Gastrocnemius medialis (tissue), 4 donors: ENCODE results near the gene TBL3. TPM values are rescaled to one million over a fixed set of nuclear protein-coding genes. Genes with fewer than 3 reads are reported as not detected.

Experiments used
- ATAC-seq, 2 donors: fragments of 150-250 bp; one replicate each; pipeline ENCODE4 v1.9.1; 2016
- DNase-seq, 2 donors: peaks; one replicate each; pipeline ENCODE4 v3.0.0-alpha.2; 2019
- H3K27ac ChIP-seq, 4 donors: fragments of 200-600 bp; sonication (generic); 1 replicate in 1 of 4; 2 replicates in 3 of 4; pipeline ENCODE4 v1.5.1; 2016 to 2018; ENCODE audit warnings: mild to moderate bottlenecking in 2 of 4, moderate library complexity in 1 of 4
- H3K27me3 ChIP-seq, 3 donors: fragments of 200-600 bp; sonication (generic) in 2 of 3; 1 replicate in 1 of 3; 2 replicates in 2 of 3; pipeline versions ENCODE4 v1.5.1 to v1.6.0; 2016 to 2019; ENCODE audit warnings: mild to moderate bottlenecking in 1 of 3, moderate library complexity in 1 of 3
- H3K36me3 ChIP-seq, 2 donors: fragments of 200-600 bp; sonication (generic) in 1 of 2; one replicate each; pipeline ENCODE4 v1.5.1; 2017 to 2018
- H3K4me1 ChIP-seq, 2 donors: fragments of 200-600 bp; sonication (generic) in 1 of 2; one replicate each; pipeline ENCODE4 v1.5.1; 2016 to 2017; ENCODE audit warnings: mild to moderate bottlenecking in 2 of 2
- H3K4me3 ChIP-seq, 4 donors: fragments of 200-600 bp; sonication (generic) in 3 of 4; 1 replicate in 1 of 4; 2 replicates in 3 of 4; pipeline ENCODE4 v1.5.1; 2016 to 2019; ENCODE audit warnings: mild to moderate bottlenecking in 2 of 4
- H3K9me3 ChIP-seq, 3 donors: fragments of 200-600 bp; sonication (generic) in 2 of 3; 1 replicate in 1 of 3; 2 replicates in 2 of 3; pipeline ENCODE4 v1.5.1; 2016 to 2019
- CTCF ChIP-seq, 5 experiments: fragments of 450-650 bp in 3 of 5; fragments of 200-600 bp in 2 of 5; sonication (generic) in 2 of 5; IDR thresholded peaks in 4 of 5; conservative IDR thresholded peaks in 1 of 5; 1 replicate in 4 of 5; 2 replicates in 1 of 5; pipeline ENCODE4 v1.5.1; 2016 to 2019; ENCODE audit warnings: antibody characterized with exemption in 5 of 5, mild to moderate bottlenecking in 3 of 5, moderate library complexity in 3 of 5
- POLR2A ChIP-seq, 2 donors: fragments of 450-650 bp; IDR thresholded peaks; one replicate each; pipeline ENCODE4 v1.6.1; 2017; ENCODE audit warnings: antibody characterized with exemption in 2 of 2, mild to moderate bottlenecking in 2 of 2, moderate library complexity in 2 of 2
- in situ Hi-C, 4 donors: fragments of 200-750 bp; cut with MboI; loops; one replicate each; pipeline versions ENCODE4 v1.15.0 to v1.8.0; 2017; ENCODE audit warnings: low sequenced_read_pairs in 4 of 4
- intact Hi-C: fragments of 100-400 bp; cut with DNase I; formaldehyde crosslinking; loops from one replicate; pipeline ENCODE4 v1.15.1; 2023; ENCODE audit warnings: low total_unique reads
- total RNA-seq, 4 donors: library from RNA; depleted of rRNA; stranded (reverse); fragments of >200 nt; gene quantifications; one replicate each; pipeline versions ENCODE4 v1.1.0 to v1.2.3, GENCODE V29; 2016

The TBL3 gene
- total RNA-seq, 4 donors from 2014 or later = 48.2 to 79.5 (median 71.4) TPM

GRCh38 chr16:1932050-1933028 lies 39.5 kb upstream of the TBL3 start:
- intact Hi-C loops (loop anchor here (5.0 kb wide), 1 partner anchor 150 kb away; the partner anchor contains the start of genes NUBP2 and SPSB3), in situ Hi-C loops (no loop called here)
- DNase-seq (no peak), ATAC-seq (no peak)
- H3K9me3 ChIP-seq = no peaks in the 10 kb centered on the region
- no peaks in the 10 kb centered on the region for H3K4me1 ChIP-seq
- peaks cover 0 to 6% of the 10 kb centered on the region in 2 donors for H3K36me3 ChIP-seq
- TF ChIP-seq POLR2A (IDR thresholded peaks at IDR 0.05) (peak in 1 of 2 donors; percentile 4), CTCF (IDR thresholded peaks at IDR 0.05 in 4 of 5, conservative IDR thresholded peaks at IDR 0.05 in 1 of 5) (no peak)
- no peak overlapping the region for H3K4me3 ChIP-seq
- no peak overlapping the region for H3K27ac ChIP-seq
- H3K27me3 ChIP-seq = no peaks in the 10 kb centered on the region

GRCh38 chr16:1933097-1933661 lies 38.7 kb upstream of the TBL3 start:
- no peaks in the 10 kb centered on the region for H3K9me3 ChIP-seq
- in situ Hi-C loops = no loop called here
- peaks cover 2 to 14% of the 10 kb centered on the region in 2 donors for H3K36me3 ChIP-seq
- ATAC-seq = no peak
- no peak overlapping the region for H3K4me3 ChIP-seq
- DNase-seq = no peak
- intact Hi-C loops = loop anchor here (5.0 kb wide), 1 partner anchor 151 kb away; the partner anchor contains the start of genes NUBP2 and SPSB3
- H3K27me3 ChIP-seq = no peaks in the 10 kb centered on the region
- H3K4me1 ChIP-seq = peaks cover 0 to 2% of the 10 kb centered on the region in 2 donors
- TF ChIP-seq POLR2A (IDR thresholded peaks at IDR 0.05) (peak in 1 of 2 donors; percentile 4), CTCF (IDR thresholded peaks at IDR 0.05 in 4 of 5, conservative IDR thresholded peaks at IDR 0.05 in 1 of 5) (no peak)
- H3K27ac ChIP-seq = no peak overlapping the region

GRCh38 chr16:1936945-1937479 lies 34.8 kb upstream of the TBL3 start:
- no peak overlapping the region for H3K27ac ChIP-seq
- no peak overlapping the region for H3K4me3 ChIP-seq
- DNase-seq (no peak), ATAC-seq (no peak)
- no peaks in the 10 kb centered on the region for H3K9me3 ChIP-seq
- in situ Hi-C loops = no loop called here
- H3K36me3 ChIP-seq = peaks cover 4 to 39% of the 10 kb centered on the region in 2 donors
- peaks cover 14 to 25% of the 10 kb centered on the region in 2 donors for H3K4me1 ChIP-seq
- intact Hi-C loops = no loop called here
- no peaks in the 10 kb centered on the region for H3K27me3 ChIP-seq
- no peak for TF ChIP-seq POLR2A (IDR thresholded peaks at IDR 0.05)
- no peak for TF ChIP-seq CTCF (IDR thresholded peaks at IDR 0.05 in 4 of 5, conservative IDR thresholded peaks at IDR 0.05 in 1 of 5)

GRCh38 chr16:1938316-1938715 lies 33.5 kb upstream of the TBL3 start:
- no peak overlapping the region for H3K4me3 ChIP-seq

More at GRCh38 chr16:1938316-1938715, 33.5 kb upstream of the TBL3 start:
- TF ChIP-seq CTCF (IDR thresholded peaks at IDR 0.05 in 4 of 5, conservative IDR thresholded peaks at IDR 0.05 in 1 of 5) = no peak
- peak in 1 of 2 donors; percentile 20 for TF ChIP-seq POLR2A (IDR thresholded peaks at IDR 0.05)
- Histone ChIP-seq H3K4me1 (peaks cover 19 to 32% of the 10 kb centered on the region in 2 donors), H3K27ac (peak overlapping the region in 3 of 4 donors; percentile 98 to 100 (median 99)), H3K9me3 (no peaks in the 10 kb centered on the region), H3K27me3 (no peaks in the 10 kb centered on the region), H3K36me3 (peaks cover 4 to 39% of the 10 kb centered on the region in 2 donors)
- intact Hi-C loops (no loop called here), in situ Hi-C loops (no loop called here)
- peak in 1 of 2 donors; percentile 71 for DNase-seq
- no peak for ATAC-seq
